Measurements from ENCODE around the gene IRF2. TPM values are rescaled to one million over a fixed set of nuclear protein-coding genes. Genes with fewer than 3 reads are reported as not detected.

Gene IRF2
- total and polyA plus RNA-seq, 2 donors from 2014 or later, result 16.8 to 42.8 TPM

GRCh38 chr4:184434021-184434420 is 40.3 kb downstream of the IRF2 start:
- H3K4me1 ChIP-seq (ENCODE audit: control insufficient read depth in 2 of 3, insufficient read depth in 2 of 3, low read depth in 1 of 3, low read length in 3 of 3), result peaks cover 0 to 2% (median 0%) of the 10 kb centered on the region in 3 donors
- no peak overlapping the region for H3K9ac ChIP-seq (ENCODE audit: low read length in 3 of 3)
- intact Hi-C loops (cut with DNase I), result no loop called here
- H3K36me3 ChIP-seq (ENCODE audit: control insufficient read depth in 2 of 3, insufficient read depth in 3 of 3, low read length in 3 of 3), result no peaks in the 10 kb centered on the region
- H3K27me3 ChIP-seq (ENCODE audit: control insufficient read depth, insufficient read depth, low read length), result no peaks in the 10 kb centered on the region
- no peak for TF ChIP-seq CTCF (IDR thresholded peaks at IDR 0.05; ENCODE audit: borderline replicate concordance, extremely low read depth, insufficient read depth)
- H3K9me3 ChIP-seq (ENCODE audit: control insufficient read depth in 2 of 3, insufficient read depth in 1 of 3, low read length in 3 of 3), result no peaks in the 10 kb centered on the region
- FAIRE-seq (no peak), DNase-seq (no peak)
- no peak overlapping the region for H3K4me3 ChIP-seq (ENCODE audit: low read length in 3 of 3)
- no peak overlapping the region for H3K27ac ChIP-seq (ENCODE audit: low read depth in 2 of 2, low read length in 2 of 2)

DNA sequence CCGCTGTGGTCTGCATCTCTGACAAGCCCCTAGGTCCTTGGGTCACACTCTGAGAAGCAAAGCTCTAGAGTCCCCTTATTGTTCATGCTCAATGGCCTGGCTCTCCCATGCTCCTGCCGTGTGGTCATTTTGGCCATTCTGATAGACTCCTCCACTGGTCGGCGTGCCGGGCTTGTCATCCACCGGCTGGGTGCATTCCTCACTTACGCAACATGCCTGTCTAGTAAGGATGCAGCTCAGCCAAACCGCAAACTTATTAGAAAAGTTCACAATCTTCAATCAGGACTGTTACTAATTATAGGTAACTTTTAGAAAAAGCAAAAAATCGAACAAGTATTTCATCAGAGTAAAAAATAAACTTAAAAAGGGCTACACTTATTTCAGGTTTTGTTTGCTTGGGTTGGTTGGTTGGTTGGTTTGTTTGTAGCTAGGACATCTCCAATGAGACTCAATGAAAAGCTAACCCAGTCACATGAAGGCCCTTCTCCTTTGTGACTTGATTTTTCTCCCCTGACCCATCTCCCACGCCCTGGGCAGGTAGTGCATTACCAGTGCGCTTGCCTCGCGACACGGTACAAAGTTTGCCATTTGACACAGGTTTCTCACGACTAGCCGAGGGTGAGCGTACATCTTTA is 41.0 kb downstream of the IRF2 start:
- peaks cover 0 to 3% (median 0%) of the 10 kb centered on the region in 3 donors for H3K36me3 ChIP-seq (ENCODE audit: control insufficient read depth in 2 of 3, insufficient read depth in 3 of 3, low read length in 3 of 3)
- H3K4me1 ChIP-seq (ENCODE audit: control insufficient read depth in 2 of 3, insufficient read depth in 2 of 3, low read depth in 1 of 3, low read length in 3 of 3), result peaks cover 0 to 2% (median 0%) of the 10 kb centered on the region in 3 donors
- H3K27me3 ChIP-seq (ENCODE audit: control insufficient read depth, insufficient read depth, low read length), result no peaks in the 10 kb centered on the region
- DNase-seq (no peak), FAIRE-seq (no peak)
- H3K27ac ChIP-seq (ENCODE audit: low read depth in 2 of 2, low read length in 2 of 2), result no peak overlapping the region
- H3K9me3 ChIP-seq (ENCODE audit: control insufficient read depth in 2 of 3, insufficient read depth in 1 of 3, low read length in 3 of 3), result no peaks in the 10 kb centered on the region
- no peak overlapping the region for H3K9ac ChIP-seq (ENCODE audit: low read length in 3 of 3)
- TF ChIP-seq CTCF (IDR thresholded peaks at IDR 0.05; ENCODE audit: borderline replicate concordance, extremely low read depth, insufficient read depth), result no peak
- intact Hi-C loops (cut with DNase I), result no loop called here
- H3K4me3 ChIP-seq (ENCODE audit: low read length in 3 of 3), result no peak overlapping the region

DNA sequence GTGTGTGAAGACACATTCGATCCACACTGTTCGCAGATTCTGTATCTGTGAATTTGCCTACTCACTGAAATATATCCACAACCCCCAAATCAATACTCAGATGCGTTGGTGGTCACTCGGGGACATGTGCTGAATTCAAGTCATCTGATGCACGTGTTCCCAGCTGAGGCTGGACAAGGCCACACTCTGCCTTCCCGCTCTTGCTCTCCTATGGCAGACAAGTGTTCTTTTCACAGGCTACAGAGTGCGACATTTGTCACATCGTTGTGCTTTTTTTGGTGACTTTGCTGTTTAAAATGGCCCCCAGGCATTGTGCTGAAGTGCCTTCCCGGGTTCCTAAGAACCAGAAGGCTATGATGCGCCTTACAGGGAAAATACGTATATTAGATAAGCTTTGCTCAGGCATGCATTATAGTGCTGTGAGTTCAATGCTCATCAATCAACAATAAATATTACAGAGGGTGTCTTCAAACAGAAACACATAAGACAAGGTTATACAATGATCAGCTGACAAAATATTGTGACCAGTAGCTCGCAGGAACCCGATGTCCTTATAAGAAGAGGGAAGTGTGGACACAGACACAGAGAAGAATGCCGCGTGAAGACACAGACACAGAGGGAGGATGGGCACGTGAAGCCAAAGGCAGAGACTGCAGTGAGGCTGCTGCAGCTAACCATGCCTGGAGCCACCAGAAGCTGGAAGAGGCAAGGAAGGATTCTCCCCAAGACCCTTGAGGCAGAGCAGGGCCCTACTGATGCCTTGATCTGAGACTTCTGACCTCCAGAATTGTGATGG is 42.0 kb downstream of the IRF2 start:
- Histone ChIP-seq H3K4me3 (ENCODE audit: low read length in 3 of 3) (no peak overlapping the region), H3K27ac (ENCODE audit: low read depth in 2 of 2, low read length in 2 of 2) (no peak overlapping the region), H3K4me1 (ENCODE audit: control insufficient read depth in 2 of 3, insufficient read depth in 2 of 3, low read depth in 1 of 3, low read length in 3 of 3) (peaks cover 0 to 2% (median 0%) of the 10 kb centered on the region in 3 donors), H3K9me3 (ENCODE audit: control insufficient read depth in 2 of 3, insufficient read depth in 1 of 3, low read length in 3 of 3) (no peaks in the 10 kb centered on the region), H3K27me3 (ENCODE audit: control insufficient read depth, insufficient read depth, low read length) (no peaks in the 10 kb centered on the region), H3K36me3 (ENCODE audit: control insufficient read depth in 2 of 3, insufficient read depth in 3 of 3, low read length in 3 of 3) (peaks cover 0 to 6% (median 0%) of the 10 kb centered on the region in 3 donors), H3K9ac (ENCODE audit: low read length in 3 of 3) (no peak overlapping the region)
- DNase-seq, result no peak
- no peak for FAIRE-seq
- intact Hi-C loops (cut with DNase I), result no loop called here
- TF ChIP-seq CTCF (IDR thresholded peaks at IDR 0.05; ENCODE audit: borderline replicate concordance, extremely low read depth, insufficient read depth), result no peak
